Liver (tissue), 9 donors: ENCODE measurements around the gene RELB. TPM values are rescaled to one million over a fixed set of nuclear protein-coding genes. Genes with fewer than 3 reads are reported as not detected.
A peak's percentile ranks its signal among the peaks of the same experiment; 100 is the strongest.

ENCODE experiments used
- DNase-seq: peaks from one replicate; pipeline ENCODE4 v3.0.0-alpha.2; 2017; ENCODE audit warnings: low spot score
- H3K27ac ChIP-seq, 2 donors: one replicate each; pipeline ENCODE4 v1.7.0; 2013; ENCODE audit warnings: inconsistent platforms in 2 of 2, low read length in 2 of 2, control low read depth in 1 of 2, low read depth in 1 of 2, mild to moderate bottlenecking in 1 of 2
- H3K27me3 ChIP-seq, 4 donors: one replicate each; pipeline versions ENCODE4 v1.6.1 to v1.7.0; 2013; ENCODE audit warnings: low read length in 3 of 4, inconsistent platforms in 1 of 4, mild to moderate bottlenecking in 1 of 4, moderate library complexity in 1 of 4; ENCODE audit not compliant: control insufficient read depth in 4 of 4, insufficient read depth in 4 of 4
- H3K36me3 ChIP-seq, 4 donors: one replicate each; pipeline versions ENCODE4 v1.6.1 to v1.7.0; 2013; ENCODE audit warnings: low read length in 3 of 4, mild to moderate bottlenecking in 3 of 4, low read depth in 1 of 4, moderate library complexity in 1 of 4; ENCODE audit not compliant: control insufficient read depth in 4 of 4, insufficient read depth in 3 of 4
- H3K4me1 ChIP-seq, 4 donors: one replicate each; pipeline versions ENCODE4 v1.6.1 to v1.7.0; 2013; ENCODE audit warnings: low read length in 3 of 4, mild to moderate bottlenecking in 3 of 4, moderate library complexity in 1 of 4; ENCODE audit not compliant: control insufficient read depth in 4 of 4, insufficient read depth in 4 of 4
- H3K4me3 ChIP-seq, 3 donors: one replicate each; pipeline versions ENCODE4 v1.6.1 to v1.7.0; 2013; ENCODE audit warnings: low read length in 3 of 3, control low read depth in 1 of 3, low read depth in 1 of 3, mild to moderate bottlenecking in 1 of 3
- H3K9ac ChIP-seq, 2 donors: one replicate each; pipeline ENCODE4 v1.7.0; 2013; ENCODE audit warnings: low read length in 2 of 2, mild to moderate bottlenecking in 2 of 2, moderate library complexity in 2 of 2, control low read depth in 1 of 2, low read depth in 1 of 2
- H3K9me3 ChIP-seq, 4 donors: one replicate each; pipeline versions ENCODE4 v1.6.1 to v1.7.0; 2013; ENCODE audit warnings: low read length in 3 of 4; ENCODE audit not compliant: control insufficient read depth in 4 of 4
- ATF3 ChIP-seq: IDR thresholded peaks from 2 replicates; pipeline ENCODE4 v1.6.1; 2016; ENCODE audit warnings: antibody characterized with exemption
- CTCF ChIP-seq: fragments of 150-350 bp; IDR thresholded peaks from 2 replicates; pipeline ENCODE4 v1.5.1; 2017; ENCODE audit warnings: improper control_type of control experiment, low read depth, low read length; ENCODE audit not compliant: missing input control
- EGR1 ChIP-seq, 2 donors: IDR thresholded peaks; 2 replicates each; pipeline ENCODE4 v1.6.1; 2016 to 2018; ENCODE audit warnings: antibody characterized with exemption in 2 of 2, low read depth in 2 of 2
- FOXA1 ChIP-seq: IDR thresholded peaks from 2 replicates; pipeline ENCODE4 v1.6.1; 2016; ENCODE audit warnings: antibody characterized with exemption
- HNF4G ChIP-seq: IDR thresholded peaks from 2 replicates; pipeline ENCODE4 v1.6.1; 2016; ENCODE audit warnings: antibody characterized with exemption
- JUND ChIP-seq, 2 donors: IDR thresholded peaks; 2 replicates each; pipeline ENCODE4 v1.6.1; 2016; ENCODE audit warnings: antibody characterized with exemption in 2 of 2
- MAX ChIP-seq: IDR thresholded peaks from 2 replicates; pipeline ENCODE4 v1.6.1; 2016; ENCODE audit warnings: antibody characterized with exemption
- NR2F2 ChIP-seq: IDR thresholded peaks from 2 replicates; pipeline ENCODE4 v1.6.1; 2016; ENCODE audit warnings: antibody characterized with exemption
- REST ChIP-seq: IDR thresholded peaks from 2 replicates; pipeline ENCODE4 v1.6.1; 2016; ENCODE audit warnings: antibody characterized with exemption, mild to moderate bottlenecking
- RXRA ChIP-seq, 2 donors: IDR thresholded peaks; 2 replicates each; pipeline ENCODE4 v1.6.1; 2017 to 2018; ENCODE audit warnings: antibody characterized with exemption in 2 of 2, mild to moderate bottlenecking in 1 of 2
- SP1 ChIP-seq: IDR thresholded peaks from 2 replicates; pipeline ENCODE4 v1.6.1; 2018; ENCODE audit warnings: antibody characterized with exemption, mild to moderate bottlenecking
- TAF1 ChIP-seq: conservative IDR thresholded peaks from 2 replicates; pipeline ENCODE4 v1.6.1; 2016; ENCODE audit warnings: antibody characterized with exemption, mild to moderate bottlenecking
- YY1 ChIP-seq: IDR thresholded peaks from 2 replicates; pipeline ENCODE4 v1.6.1; 2016; ENCODE audit warnings: antibody characterized with exemption, mild to moderate bottlenecking
- ZBTB33 ChIP-seq: IDR thresholded peaks from 2 replicates; pipeline ENCODE4 v1.6.1; 2016; ENCODE audit warnings: antibody characterized with exemption
- WGBS: extraction: QIAGEN DNeasy Blood & Tissue Kit; methylation state at CpG from one replicate; pipeline ENCODE4 v1.1.7; 2013; 5-methylcytosine and 5-hydroxymethylcytosine counted together
- polyA plus RNA-seq, 2 donors: library from polyadenylated mRNA; stranded (reverse) in 1 of 2; unstranded in 1 of 2; fragments of 200-250 nt in 1 of 2; fragments of >200 nt in 1 of 2; fragmentation: Nextera tagmentation in 1 of 2; extraction: Ambion mirVana in 1 of 2; gene quantifications; one replicate each; pipeline versions ENCODE4 v1.2.1 to v1.2.3, GENCODE V29; 2013 to 2015
- total RNA-seq, 2 donors: library from RNA; depleted of rRNA; stranded (reverse); fragments of >200 nt; gene quantifications; one replicate each; pipeline ENCODE4 v1.2.3, GENCODE V29; 2014
- donor health status: healthy.
- donor health status: healthy.
- donor health status: healthy.
- donor health status: healthy.
- donor health status: healthy.

RELB gene
- total and polyA plus RNA-seq, 4 donors = 1.4 to 4.9 (median 2.6) TPM

- Histone ChIP-seq H3K9ac (peak overlapping the region; percentile 82 to 88), H3K27ac (peak overlapping the region in 1 of 2 donors; percentile 98), H3K4me1 (peaks cover 0 to 57% (median 51%) of the 10 kb centered on the region in 4 donors), H3K4me3 (peak overlapping the region; percentile 96 to 99 (median 96)), H3K9me3 (no peaks in the 10 kb centered on the region), H3K36me3 (peaks cover 0 to 4% (median 0%) of the 10 kb centered on the region in 4 donors), H3K27me3 (no peaks in the 10 kb centered on the region)
- DNase-seq = no peak
- 2% methylated on average over 40 of the region's 40 CpGs for WGBS
- TF ChIP-seq ATF3 (no peak), FOXA1 (no peak), NR2F2 (no peak), MAX (no peak), TAF1 (no peak), SP1 (no peak), EGR1 (IDR thresholded peaks at IDR 0.05; ENCODE audit: low read depth in 2 of 2) (no peak), ZBTB33 (no peak), REST (no peak)
These were observed 45.5 kb upstream of the RELB start for GRCh38 chr19:44955505-44956439.

GRCh38 chr19:44957526-44957925 is 43.7 kb upstream of the RELB start:
- Histone ChIP-seq H3K9me3 (no peaks in the 10 kb centered on the region), H3K27me3 (no peaks in the 10 kb centered on the region), H3K4me3 (no peak overlapping the region), H3K9ac (no peak overlapping the region), H3K36me3 (peaks cover 4 to 12% (median 5%) of the 10 kb centered on the region in 4 donors), H3K4me1 (peaks cover 0 to 43% (median 39%) of the 10 kb centered on the region in 4 donors), H3K27ac (no peak overlapping the region)
- WGBS = 87% methylated on average over 7 of the region's 7 CpGs
- DNase-seq = no peak
- TF ChIP-seq ZBTB33 = no peak
- no peak for TF ChIP-seq JUND (IDR thresholded peaks at IDR 0.05)
- no peak for TF ChIP-seq REST
- TF ChIP-seq SP1 = no peak
- no peak for TF ChIP-seq HNF4G
- TF ChIP-seq TAF1 = no peak
- TF ChIP-seq RXRA (IDR thresholded peaks at IDR 0.05) = no peak
- no peak for TF ChIP-seq EGR1 (IDR thresholded peaks at IDR 0.05; ENCODE audit: low read depth in 2 of 2)
- TF ChIP-seq CTCF = no peak
- no peak for TF ChIP-seq MAX
- TF ChIP-seq ATF3 = no peak
- TF ChIP-seq NR2F2 = no peak
- no peak for TF ChIP-seq FOXA1
- no peak for TF ChIP-seq YY1
